Neural crest cell (in vitro differentiated cells): ENCODE results near the gene MTHFD2L. TPM values are rescaled to one million over a fixed set of nuclear protein-coding genes. Genes with fewer than 3 reads are reported as not detected.

Experiments used
- DNase-seq: peaks from one replicate; pipeline ENCODE4 v3.0.0; 2021; ENCODE audit warnings: low read depth, mixed read lengths, low spot score
- H3K27ac Mint-ChIP-seq: one replicate; pipeline ENCODE4 v1.8.0; 2021; ENCODE audit warnings: mild to moderate bottlenecking, mixed read lengths; ENCODE audit not compliant: unreplicated experiment
- H3K27me3 Mint-ChIP-seq: 2 replicates; pipeline ENCODE4 v1.8.0; 2021; ENCODE audit warnings: low read depth, mild to moderate bottlenecking, mixed read lengths
- H3K36me3 Mint-ChIP-seq: 2 replicates; pipeline ENCODE4 v1.8.0; 2021; ENCODE audit warnings: low read depth, mild to moderate bottlenecking, mixed read lengths
- H3K4me1 Mint-ChIP-seq: 2 replicates; pipeline ENCODE4 v1.8.0; 2021; ENCODE audit warnings: mixed read lengths
- H3K4me3 Mint-ChIP-seq: one replicate; pipeline ENCODE4 v1.8.0; 2021; ENCODE audit warnings: mild to moderate bottlenecking, mixed read lengths
- H3K9me3 Mint-ChIP-seq: 2 replicates; pipeline ENCODE4 v1.8.0; 2021; ENCODE audit warnings: mixed read lengths
- total RNA-seq: library from RNA; stranded (reverse); gene quantifications from 2 replicates; pipeline ENCODE4 v1.2.1, GENCODE V29; 2021
- TF ChIP-seq, protein P1 (sequence below): fragments of 200-600 bp; sonication (generic); conservative IDR thresholded peaks from 2 replicates; pipeline ENCODE4 v1.5.0; 2021; ENCODE audit warnings: antibody characterized with exemption, mild to moderate bottlenecking

Gene MTHFD2L
- total RNA-seq, 1 donor from 2014 or later, result 19.9 TPM

GRCh38 chr4:74166818-74167217 is 8.9 kb downstream of the MTHFD2L start:
- Mint-ChIP-seq H3K4me3 (no peak overlapping the region), H3K27ac (no peak overlapping the region), H3K9me3 (no peaks in the 10 kb centered on the region), H3K27me3 (no peaks in the 10 kb centered on the region), H3K36me3 (peaks cover 3% of the 10 kb centered on the region), H3K4me1 (no peaks in the 10 kb centered on the region)
- DNase-seq, result no peak
- TF ChIP-seq, protein P1, sequence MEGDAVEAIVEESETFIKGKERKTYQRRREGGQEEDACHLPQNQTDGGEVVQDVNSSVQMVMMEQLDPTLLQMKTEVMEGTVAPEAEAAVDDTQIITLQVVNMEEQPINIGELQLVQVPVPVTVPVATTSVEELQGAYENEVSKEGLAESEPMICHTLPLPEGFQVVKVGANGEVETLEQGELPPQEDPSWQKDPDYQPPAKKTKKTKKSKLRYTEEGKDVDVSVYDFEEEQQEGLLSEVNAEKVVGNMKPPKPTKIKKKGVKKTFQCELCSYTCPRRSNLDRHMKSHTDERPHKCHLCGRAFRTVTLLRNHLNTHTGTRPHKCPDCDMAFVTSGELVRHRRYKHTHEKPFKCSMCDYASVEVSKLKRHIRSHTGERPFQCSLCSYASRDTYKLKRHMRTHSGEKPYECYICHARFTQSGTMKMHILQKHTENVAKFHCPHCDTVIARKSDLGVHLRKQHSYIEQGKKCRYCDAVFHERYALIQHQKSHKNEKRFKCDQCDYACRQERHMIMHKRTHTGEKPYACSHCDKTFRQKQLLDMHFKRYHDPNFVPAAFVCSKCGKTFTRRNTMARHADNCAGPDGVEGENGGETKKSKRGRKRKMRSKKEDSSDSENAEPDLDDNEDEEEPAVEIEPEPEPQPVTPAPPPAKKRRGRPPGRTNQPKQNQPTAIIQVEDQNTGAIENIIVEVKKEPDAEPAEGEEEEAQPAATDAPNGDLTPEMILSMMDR, result no peak

DNA sequence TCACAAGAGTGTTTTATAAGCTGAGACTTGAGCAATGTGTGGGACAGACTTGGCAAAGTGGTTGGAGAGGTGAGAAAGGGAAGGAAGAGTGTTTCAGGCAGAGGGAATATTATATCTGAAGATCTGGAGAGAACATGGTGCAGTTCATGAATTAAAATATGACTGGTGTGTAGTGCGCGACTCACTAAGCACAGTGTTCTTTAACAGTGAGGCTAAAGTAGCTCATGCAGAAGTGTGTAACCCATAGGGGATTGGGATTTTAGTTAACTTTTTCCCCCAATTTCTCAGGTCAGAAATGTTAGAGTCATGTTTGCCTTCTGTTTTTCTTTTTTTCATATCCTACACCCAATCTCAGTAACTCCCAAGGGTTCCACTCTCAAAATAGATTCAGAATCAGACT is 9.7 kb downstream of the MTHFD2L start:
- Mint-ChIP-seq H3K27ac (no peak overlapping the region), H3K4me1 (no peaks in the 10 kb centered on the region), H3K27me3 (no peaks in the 10 kb centered on the region), H3K4me3 (no peak overlapping the region), H3K36me3 (peaks cover 3% of the 10 kb centered on the region), H3K9me3 (no peaks in the 10 kb centered on the region)
- TF ChIP-seq, protein P1, result no peak
- DNase-seq, result no peak

GRCh38 chr4:74168841-74169240 is 10.9 kb downstream of the MTHFD2L start:
- TF ChIP-seq, protein P1, result no peak
- Mint-ChIP-seq H3K9me3 (no peaks in the 10 kb centered on the region), H3K36me3 (peaks cover 3% of the 10 kb centered on the region), H3K27ac (no peak overlapping the region), H3K4me3 (no peak overlapping the region), H3K4me1 (no peaks in the 10 kb centered on the region), H3K27me3 (no peaks in the 10 kb centered on the region)
- DNase-seq, result no peak

DNA sequence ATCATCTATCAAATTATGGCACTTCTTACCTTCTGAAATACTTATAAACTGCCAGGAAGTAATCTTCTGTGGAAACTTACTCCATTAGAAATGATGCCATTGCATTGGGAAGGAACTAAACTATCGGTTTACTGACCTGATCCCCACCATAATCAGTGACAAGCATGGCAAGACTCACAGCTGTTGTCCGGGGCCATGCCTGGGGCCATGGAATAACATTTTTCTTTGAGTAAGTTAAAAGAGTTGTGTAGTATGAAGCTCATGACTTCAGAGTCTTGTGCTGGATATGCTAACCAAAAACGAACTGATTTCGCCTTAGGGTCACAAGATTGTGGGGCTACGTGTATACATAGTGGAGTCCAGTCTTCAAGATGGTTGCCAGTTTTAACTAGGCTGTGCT is 15.4 kb downstream of the MTHFD2L start:
- Mint-ChIP-seq H3K27me3 (no peaks in the 10 kb centered on the region), H3K36me3 (peaks cover 3% of the 10 kb centered on the region), H3K4me1 (no peaks in the 10 kb centered on the region), H3K27ac (no peak overlapping the region), H3K4me3 (no peak overlapping the region), H3K9me3 (no peaks in the 10 kb centered on the region)
- TF ChIP-seq, protein P1, result no peak
- DNase-seq, result no peak

GRCh38 chr4:74174421-74174820 is 16.5 kb downstream of the MTHFD2L start:
- no peaks in the 10 kb centered on the region for H3K4me1 Mint-ChIP-seq
- peaks cover 3% of the 10 kb centered on the region for H3K36me3 Mint-ChIP-seq
- H3K9me3 Mint-ChIP-seq, result no peaks in the 10 kb centered on the region
- no peak overlapping the region for H3K4me3 Mint-ChIP-seq
- no peak overlapping the region for H3K27ac Mint-ChIP-seq
- TF ChIP-seq, protein P1, result no peak
- H3K27me3 Mint-ChIP-seq, result no peaks in the 10 kb centered on the region
- DNase-seq, result no peak

DNA sequence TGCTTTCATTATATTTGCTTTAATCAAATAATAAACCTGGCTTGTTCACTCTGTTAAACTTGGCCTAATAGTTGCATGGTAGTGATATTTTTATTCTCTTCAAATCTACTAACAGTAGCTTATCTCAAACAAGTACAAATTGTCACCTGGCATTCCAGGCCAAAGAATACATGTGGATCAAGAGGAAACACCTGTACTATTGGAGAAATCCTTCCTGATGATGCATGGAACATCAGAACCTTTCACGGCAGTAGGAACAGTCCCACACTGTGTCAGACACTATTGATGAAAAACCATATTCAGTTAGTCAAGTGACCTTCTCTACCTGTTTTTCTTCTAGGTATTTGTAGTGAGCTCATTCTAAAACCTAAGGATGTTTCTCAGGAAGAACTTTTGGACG is 17.0 kb downstream of the MTHFD2L start:
- no peak for DNase-seq
- TF ChIP-seq, protein P1, result no peak
- no peaks in the 10 kb centered on the region for H3K27me3 Mint-ChIP-seq

More for the DNA sequence above, 17.0 kb downstream of the MTHFD2L start:
- Mint-ChIP-seq H3K4me3 (no peak overlapping the region), H3K36me3 (peaks cover 3% of the 10 kb centered on the region), H3K27ac (no peak overlapping the region), H3K9me3 (no peaks in the 10 kb centered on the region), H3K4me1 (no peaks in the 10 kb centered on the region)
